GM18520 (cell line): ENCODE measurements around the gene KIAA0825.
A peak's percentile ranks its signal among the peaks of the same experiment; 100 is the strongest.

Experiments
- ATAC-seq: cut with Tn5 transposase; IDR thresholded peaks from one replicate; pipeline ENCODE4 v1.9.1; 2021; ENCODE audit not compliant: unreplicated experiment

Gene KIAA0825

GRCh38 chr5:94457788-94458187, 160.6 kb downstream of the KIAA0825 start:
- peak; percentile 42 for ATAC-seq

- ATAC-seq: no peak
These were observed 172.7 kb downstream of the KIAA0825 start for GRCh38 chr5:94445726-94446125.

GRCh38 chr5:94442991-94443390, 175.4 kb downstream of the KIAA0825 start:
- no peak for ATAC-seq

- no peak for ATAC-seq
These were observed 176.3 kb downstream of the KIAA0825 start for GRCh38 chr5:94442076-94442475.

GRCh38 chr5:94440015-94440414, 178.4 kb downstream of the KIAA0825 start:
- ATAC-seq: no peak

- no peak for ATAC-seq
These were observed 184.8 kb downstream of the KIAA0825 start for GRCh38 chr5:94433397-94434163.

GRCh38 chr5:94432499-94432898, 185.9 kb downstream of the KIAA0825 start:
- ATAC-seq: no peak

- ATAC-seq: no peak
These were observed 186.7 kb downstream of the KIAA0825 start for GRCh38 chr5:94431696-94432095.

- no peak for ATAC-seq
These were observed 188.8 kb downstream of the KIAA0825 start for GRCh38 chr5:94429566-94429965.

- no peak for ATAC-seq
These were observed 193.0 kb downstream of the KIAA0825 start for GRCh38 chr5:94425396-94425795.

- no peak for ATAC-seq
These were observed 195.0 kb downstream of the KIAA0825 start for GRCh38 chr5:94423411-94423810.

GRCh38 chr5:94422812-94423211, 195.6 kb downstream of the KIAA0825 start:
- ATAC-seq: no peak

GRCh38 chr5:94420885-94421284, 197.5 kb downstream of the KIAA0825 start:
- ATAC-seq: no peak

GRCh38 chr5:94415798-94416197, 202.6 kb downstream of the KIAA0825 start:
- no peak for ATAC-seq

GRCh38 chr5:94409440-94409839, 209.0 kb downstream of the KIAA0825 start:
- ATAC-seq: no peak

GRCh38 chr5:94407023-94407422, 211.4 kb downstream of the KIAA0825 start:
- no peak for ATAC-seq

- ATAC-seq: no peak
These were observed 214.9 kb downstream of the KIAA0825 start for GRCh38 chr5:94403483-94403882.

GRCh38 chr5:94402096-94402495, 216.3 kb downstream of the KIAA0825 start:
- no peak for ATAC-seq

GRCh38 chr5:94397508-94397907, 220.9 kb downstream of the KIAA0825 start:
- no peak for ATAC-seq

GRCh38 chr5:94396687-94397086, 221.7 kb downstream of the KIAA0825 start:
- no peak for ATAC-seq

GRCh38 chr5:94395468-94395867, 222.9 kb downstream of the KIAA0825 start:
- no peak for ATAC-seq

- ATAC-seq: no peak
These were observed 226.4 kb downstream of the KIAA0825 start for GRCh38 chr5:94391996-94392395.

GRCh38 chr5:94389515-94389899, 228.9 kb downstream of the KIAA0825 start:
- ATAC-seq: peak; percentile 75
